Measurements from ENCODE around the gene METTL23. TPM values are rescaled to one million over a fixed set of nuclear protein-coding genes. Genes with fewer than 3 reads are reported as not detected.
A peak's percentile ranks its signal among the peaks of the same experiment; 100 is the strongest.

The METTL23 gene
- total and polyA plus RNA-seq, 7 experiments from 2014 or later = 39.6 to 152 (median 73.8) TPM

- Mint-ChIP-seq H3K4me3 (no peak overlapping the region), H3K27ac (peak overlapping the region in 8 of 9 donors; percentile 34 to 98 (median 66)), H3K9me3 (no peaks in the 10 kb centered on the region), H3K4me1 (peaks cover 19 to 30% (median 27%) of the 10 kb centered on the region in 7 donors), H3K36me3 (peaks cover 5 to 30% (median 7%) of the 10 kb centered on the region in 5 donors), H3K27me3 (no peaks in the 10 kb centered on the region)
- CTCF ChIA-PET = interaction anchor here (0.6 kb wide), 1 partner anchor 74 kb away, joined by 3 read pairs; no protein-coding TSS in a partner anchor
- no peak for ATAC-seq
- DNase-seq = no peak
- no peaks in the 10 kb centered on the region for H3K9me3 ChIP-seq (ENCODE audit: control insufficient read depth in 2 of 3, low read length in 3 of 3)
- H3K4me3 ChIP-seq (ENCODE audit: low read length) = no peak overlapping the region
- POLR2A ChIA-PET = interaction anchor here (0.9 to 1.2 kb wide), 2 partner anchors 17 to 18 kb away, joined by 3 to 5 read pairs; partner anchors contain the start of genes MFSD11 and SRSF2
- peaks cover 14 to 20% of the 10 kb centered on the region in 2 donors for H3K4me1 ChIP-seq (ENCODE audit: control insufficient read depth in 2 of 2, insufficient read depth in 2 of 2, low read length in 2 of 2)
- no peaks in the 10 kb centered on the region for H3K27me3 ChIP-seq (ENCODE audit: control insufficient read depth in 2 of 2, insufficient read depth in 2 of 2, low read length in 2 of 2)
- peaks cover 0 to 7% (median 3%) of the 10 kb centered on the region in 3 experiments for H3K36me3 ChIP-seq (ENCODE audit: control insufficient read depth in 2 of 3, insufficient read depth in 3 of 3, low read length in 3 of 3)
- intact Hi-C loops (cut with micrococcal nuclease) = no loop called here
- peak overlapping the region; percentile 12 for H3K27ac ChIP-seq (ENCODE audit: low read depth, low read length)
Measured at GRCh38 chr17:76755285-76755684, 28.6 kb downstream of the METTL23 start.

GRCh38 chr17:76757256-76757655, 30.6 kb downstream of the METTL23 start:
- no peak for ATAC-seq

GRCh38 chr17:76758570-76758969, 31.9 kb downstream of the METTL23 start:
- Histone ChIP-seq H3K27me3 (ENCODE audit: control insufficient read depth in 2 of 2, insufficient read depth in 2 of 2, low read length in 2 of 2) (no peaks in the 10 kb centered on the region), H3K9me3 (ENCODE audit: control insufficient read depth in 2 of 3, low read length in 3 of 3) (no peaks in the 10 kb centered on the region), H3K4me1 (ENCODE audit: control insufficient read depth in 2 of 2, insufficient read depth in 2 of 2, low read length in 2 of 2) (peaks cover 7 to 12% of the 10 kb centered on the region in 2 donors), H3K36me3 (ENCODE audit: control insufficient read depth in 2 of 3, insufficient read depth in 3 of 3, low read length in 3 of 3) (peaks cover 0 to 7% (median 3%) of the 10 kb centered on the region in 3 experiments), H3K4me3 (ENCODE audit: low read length) (no peak overlapping the region), H3K27ac (ENCODE audit: low read depth, low read length) (no peak overlapping the region)
- DNase-seq (no peak), ATAC-seq (no peak)
- ChIA-PET POLR2A (interaction anchor here (1.1 kb wide), 1 partner anchor 19 kb away, joined by 4 read pairs; no protein-coding TSS in a partner anchor), CTCF (interaction anchor here (1.0 kb wide), 1 partner anchor 57 kb away, joined by 3 read pairs; no protein-coding TSS in a partner anchor)
- intact Hi-C loops (cut with micrococcal nuclease) = no loop called here
- Mint-ChIP-seq H3K27me3 (no peaks in the 10 kb centered on the region), H3K9me3 (no peaks in the 10 kb centered on the region), H3K36me3 (peaks cover 5 to 20% (median 13%) of the 10 kb centered on the region in 5 donors), H3K4me1 (peaks cover 5 to 13% (median 8%) of the 10 kb centered on the region in 7 donors), H3K27ac (no peak overlapping the region), H3K4me3 (no peak overlapping the region)

More at GRCh38 chr17:76757256-76757655, 30.6 kb downstream of the METTL23 start:
- Histone ChIP-seq H3K9me3 (ENCODE audit: control insufficient read depth in 2 of 3, low read length in 3 of 3) (no peaks in the 10 kb centered on the region), H3K36me3 (ENCODE audit: control insufficient read depth in 2 of 3, insufficient read depth in 3 of 3, low read length in 3 of 3) (peaks cover 0 to 7% (median 3%) of the 10 kb centered on the region in 3 experiments), H3K4me1 (ENCODE audit: control insufficient read depth in 2 of 2, insufficient read depth in 2 of 2, low read length in 2 of 2) (peaks cover 12 to 19% of the 10 kb centered on the region in 2 donors), H3K27me3 (ENCODE audit: control insufficient read depth in 2 of 2, insufficient read depth in 2 of 2, low read length in 2 of 2) (no peaks in the 10 kb centered on the region), H3K4me3 (ENCODE audit: low read length) (no peak overlapping the region), H3K27ac (ENCODE audit: low read depth, low read length) (no peak overlapping the region)
- ChIA-PET POLR2A (no interaction called here), CTCF (no interaction called here)
- no peak overlapping the region for H3K4me3 Mint-ChIP-seq
- H3K27me3 Mint-ChIP-seq = no peaks in the 10 kb centered on the region
- intact Hi-C loops (cut with micrococcal nuclease) = no loop called here
- H3K9me3 Mint-ChIP-seq = no peaks in the 10 kb centered on the region
- H3K4me1 Mint-ChIP-seq = peaks cover 17 to 26% (median 21%) of the 10 kb centered on the region in 7 donors
- peaks cover 5 to 27% (median 12%) of the 10 kb centered on the region in 5 donors for H3K36me3 Mint-ChIP-seq
- peak overlapping the region in 3 of 9 donors; percentile 32 to 51 (median 36) for H3K27ac Mint-ChIP-seq
- DNase-seq = no peak

- intact Hi-C loops (cut with micrococcal nuclease) = loop anchor here in 1 of 2 donors (2.0 kb wide), 2 partner anchors 20 to 36 kb away; partner anchors contain the start of gene SRSF2
- peak overlapping the region; percentile 36 for H3K4me3 ChIP-seq (ENCODE audit: low read length)
- ChIA-PET POLR2A (interaction anchor here (0.7 to 1.3 kb wide), 4 partner anchors 35 to 1894 kb away, joined by 3 to 8 read pairs (median 4); partner anchors contain the start of gene MFSD11), CTCF (interaction anchor here (0.7 kb wide), 1 partner anchor 34 kb away, joined by 3 read pairs; no protein-coding TSS in a partner anchor)
- DNase-seq (peak in 6 of 9 donors; percentile 2 to 33 (median 22)), ATAC-seq (peak; percentile 94)
- Mint-ChIP-seq H3K9me3 (peaks cover 0 to 6% (median 0%) of the 10 kb centered on the region in 11 donors), H3K36me3 (peaks cover 21 to 46% (median 34%) of the 10 kb centered on the region in 5 donors), H3K27ac (peak overlapping the region; percentile 67 to 92 (median 82)), H3K27me3 (no peaks in the 10 kb centered on the region), H3K4me3 (peak overlapping the region in 9 of 10 donors; percentile 30 to 82 (median 48)), H3K4me1 (peaks cover 15 to 25% (median 23%) of the 10 kb centered on the region in 7 donors)
- no peak overlapping the region for H3K27ac ChIP-seq (ENCODE audit: low read depth, low read length)
- peaks cover 11 to 13% of the 10 kb centered on the region in 2 donors for H3K4me1 ChIP-seq (ENCODE audit: control insufficient read depth in 2 of 2, insufficient read depth in 2 of 2, low read length in 2 of 2)
- no peaks in the 10 kb centered on the region for H3K9me3 ChIP-seq (ENCODE audit: control insufficient read depth in 2 of 3, low read length in 3 of 3)
- H3K27me3 ChIP-seq (ENCODE audit: control insufficient read depth in 2 of 2, insufficient read depth in 2 of 2, low read length in 2 of 2) = no peaks in the 10 kb centered on the region
- peaks cover 7 to 30% (median 15%) of the 10 kb centered on the region in 3 experiments for H3K36me3 ChIP-seq (ENCODE audit: control insufficient read depth in 2 of 3, insufficient read depth in 3 of 3, low read length in 3 of 3)
Measured at GRCh38 chr17:76772842-76773525, 46.3 kb downstream of the METTL23 start.

GRCh38 chr17:76775021-76775600, 48.5 kb downstream of the METTL23 start:
- Histone ChIP-seq H3K4me3 (ENCODE audit: low read length) (no peak overlapping the region), H3K27me3 (ENCODE audit: control insufficient read depth in 2 of 2, insufficient read depth in 2 of 2, low read length in 2 of 2) (no peaks in the 10 kb centered on the region), H3K4me1 (ENCODE audit: control insufficient read depth in 2 of 2, insufficient read depth in 2 of 2, low read length in 2 of 2) (peaks cover 11 to 13% of the 10 kb centered on the region in 2 donors), H3K27ac (ENCODE audit: low read depth, low read length) (no peak overlapping the region), H3K9me3 (ENCODE audit: control insufficient read depth in 2 of 3, low read length in 3 of 3) (no peaks in the 10 kb centered on the region), H3K36me3 (ENCODE audit: control insufficient read depth in 2 of 3, insufficient read depth in 3 of 3, low read length in 3 of 3) (peaks cover 11 to 41% (median 13%) of the 10 kb centered on the region in 3 experiments)
- ATAC-seq (no peak), DNase-seq (no peak)
- Mint-ChIP-seq H3K4me1 (peaks cover 15 to 26% (median 23%) of the 10 kb centered on the region in 7 donors), H3K9me3 (peaks cover 0 to 6% (median 0%) of the 10 kb centered on the region in 11 donors), H3K4me3 (no peak overlapping the region), H3K36me3 (peaks cover 15 to 43% (median 32%) of the 10 kb centered on the region in 5 donors), H3K27me3 (no peaks in the 10 kb centered on the region), H3K27ac (peak overlapping the region in 1 of 9 donors; percentile 62)
- ChIA-PET POLR2A (interaction anchor here (0.5 kb wide), 1 partner anchor 47 kb away, joined by 3 read pairs; no protein-coding TSS in a partner anchor), CTCF (interaction anchor here (1.2 kb wide), 1 partner anchor 62 kb away, joined by 3 read pairs; no protein-coding TSS in a partner anchor)
- intact Hi-C loops (cut with micrococcal nuclease) = no loop called here

Measured in naive thymus-derived CD4-positive, alpha-beta T cell (primary cell).